Measurements from ENCODE around the gene NPSR1. TPM values are rescaled to one million over a fixed set of nuclear protein-coding genes. Genes with fewer than 3 reads are reported as not detected.
"Not testable (repeated sequence)": the region's sequence is repeated elsewhere in the genome, so short reads cannot be mapped to it uniquely, and the experiment has no call there.

Gene NPSR1
- total and polyA plus RNA-seq, 7 donors, result 0.51 TPM; not detected in 6

- H3K4me1 ChIP-seq, result no peaks in the 10 kb centered on the region
- TF ChIP-seq POLR2AphosphoS5 (IDR thresholded peaks at IDR 0.05), result no peak
- TF ChIP-seq CTCF (IDR thresholded peaks at IDR 0.05), result no peak
- no peak for TF ChIP-seq POLR2A (IDR thresholded peaks at IDR 0.05)
- TF ChIP-seq EP300 (IDR thresholded peaks at IDR 0.05), result no peak
- no peaks in the 10 kb centered on the region for H3K27me3 ChIP-seq
- WGBS, 2 donors, result 74 to 79% methylated on average over 1 of the region's 1 CpG
- intact Hi-C loops (cut with DNase I), result no loop called here
- no peak overlapping the region for H3K27ac ChIP-seq
- DNase-seq, result no peak
- H3K4me3 ChIP-seq, result no peak overlapping the region
- H3K9me3 ChIP-seq, result no peaks in the 10 kb centered on the region
- no peaks in the 10 kb centered on the region for H3K36me3 ChIP-seq
These were observed 192.0 kb downstream of the NPSR1 start for GRCh38 chr7:34849986-34850385.

GRCh38 chr7:34850681-34851080 is 192.7 kb downstream of the NPSR1 start:
- intact Hi-C loops (cut with DNase I), result no loop called here
- 63 to 80% methylated on average over 8 of the region's 8 CpGs for WGBS, 2 donors
- Histone ChIP-seq H3K27ac (no peak overlapping the region), H3K36me3 (no peaks in the 10 kb centered on the region), H3K4me3 (no peak overlapping the region), H3K27me3 (no peaks in the 10 kb centered on the region), H3K4me1 (no peaks in the 10 kb centered on the region), H3K9me3 (no peaks in the 10 kb centered on the region)
- TF ChIP-seq POLR2AphosphoS5 (IDR thresholded peaks at IDR 0.05) (no peak), POLR2A (IDR thresholded peaks at IDR 0.05) (no peak)
- DNase-seq, result no peak

GRCh38 chr7:34851431-34851830 is 193.4 kb downstream of the NPSR1 start:
- intact Hi-C loops (cut with DNase I), result no loop called here
- no peaks in the 10 kb centered on the region for H3K4me1 ChIP-seq
- WGBS, 2 donors, result 73 to 81% methylated on average over 2 of the region's 2 CpGs
- no peaks in the 10 kb centered on the region for H3K36me3 ChIP-seq
- H3K27me3 ChIP-seq, result no peaks in the 10 kb centered on the region
- DNase-seq, result no peak
- TF ChIP-seq POLR2AphosphoS5 (IDR thresholded peaks at IDR 0.05) (no peak), POLR2A (IDR thresholded peaks at IDR 0.05) (no peak), EP300 (IDR thresholded peaks at IDR 0.05) (no peak), CTCF (IDR thresholded peaks at IDR 0.05) (no peak)
- H3K27ac ChIP-seq, result no peak overlapping the region
- no peaks in the 10 kb centered on the region for H3K9me3 ChIP-seq
- H3K4me3 ChIP-seq, result no peak overlapping the region

GRCh38 chr7:34858444-34858843 is 200.4 kb downstream of the NPSR1 start:
- H3K4me3 ChIP-seq; H3K4me1 ChIP-seq; H3K36me3 ChIP-seq; DNase-seq; intact Hi-C loops (cut with DNase I); H3K27ac ChIP-seq; H3K27me3 ChIP-seq; H3K9me3 ChIP-seq: not testable (repeated sequence)
- 80 to 89% methylated on average over 2 of the region's 2 CpGs for WGBS, 2 donors

- H3K4me3 ChIP-seq; H3K9me3 ChIP-seq; H3K27me3 ChIP-seq; H3K4me1 ChIP-seq; H3K27ac ChIP-seq; DNase-seq; intact Hi-C loops (cut with DNase I); H3K36me3 ChIP-seq: not testable (repeated sequence)
- 91 to 94% methylated on average over 1 of the region's 1 CpG for WGBS, 2 donors
These were observed 201.3 kb downstream of the NPSR1 start for GRCh38 chr7:34859281-34859680.

- H3K27ac ChIP-seq; H3K9me3 ChIP-seq; DNase-seq; H3K4me3 ChIP-seq; H3K27me3 ChIP-seq; intact Hi-C loops (cut with DNase I); H3K4me1 ChIP-seq; H3K36me3 ChIP-seq: not testable (repeated sequence)
- 80 to 91% methylated on average over 4 of the region's 5 CpGs for whole genome bisulfite sequencing, 2 donors
These were observed 208.2 kb downstream of the NPSR1 start for GRCh38 chr7:34866222-34866621.

- WGBS, 2 donors, result 93 to 95% methylated on average over 3 of the region's 3 CpGs
- H3K27me3 ChIP-seq; DNase-seq; intact Hi-C loops (cut with DNase I); H3K36me3 ChIP-seq; H3K27ac ChIP-seq; H3K4me1 ChIP-seq; H3K9me3 ChIP-seq; H3K4me3 ChIP-seq: not testable (repeated sequence)
These were observed 209.3 kb downstream of the NPSR1 start for GRCh38 chr7:34867341-34867740.

- H3K4me1 ChIP-seq; H3K4me3 ChIP-seq; H3K36me3 ChIP-seq; DNase-seq; H3K27ac ChIP-seq; H3K9me3 ChIP-seq; intact Hi-C loops (cut with DNase I); H3K27me3 ChIP-seq: not testable (repeated sequence)
- 87 to 95% methylated on average over 5 of the region's 5 CpGs for WGBS, 2 donors
These were observed 210.6 kb downstream of the NPSR1 start for GRCh38 chr7:34868602-34869001.

All from sigmoid colon (tissue), 7 donors.